Heart left ventricle (tissue), 16 donors: ENCODE data around the gene DTX3L. TPM values are rescaled to one million over a fixed set of nuclear protein-coding genes. Genes with fewer than 3 reads are reported as not detected.

ENCODE experiments used
- ATAC-seq, 4 donors: fragments of 200-7000 bp; cut with Tn5 transposase; one replicate each; pipeline ENCODE4 v1.9.1; 2020 to 2022; ENCODE audit warnings: moderate library complexity in 4 of 4, mild to moderate bottlenecking in 3 of 4, moderate number of reproducible peaks in 1 of 4
- DNase-seq, 5 donors: peaks; one replicate each; pipeline ENCODE4 v3.0.0-alpha.2; 2020
- H3K27ac ChIP-seq, 12 donors: fragments of 200-600 bp; sonication (generic) in 4 of 12; one replicate each; pipeline versions ENCODE4 v1.5.0 to v1.8.0; 2016 to 2022; ENCODE audit warnings: mild to moderate bottlenecking in 2 of 12
- H3K27me3 ChIP-seq, 9 donors: fragments of 200-600 bp; sonication (generic) in 2 of 9; one replicate each; pipeline versions ENCODE4 v1.5.1 to v1.8.0; 2016 to 2022; ENCODE audit warnings: mild to moderate bottlenecking in 3 of 9
- H3K36me3 ChIP-seq, 9 donors: fragments of 200-600 bp; sonication (generic) in 2 of 9; one replicate each; pipeline versions ENCODE4 v1.5.0 to v1.8.0; 2018 to 2022; ENCODE audit warnings: mild to moderate bottlenecking in 2 of 9
- H3K4me1 ChIP-seq, 12 donors: fragments of 200-600 bp; sonication (generic) in 4 of 12; one replicate each; pipeline versions ENCODE4 v1.5.0 to v1.8.0; 2016 to 2022; ENCODE audit warnings: mild to moderate bottlenecking in 3 of 12
- H3K4me3 ChIP-seq, 12 donors: fragments of 200-600 bp; sonication (generic) in 4 of 12; one replicate each; pipeline versions ENCODE4 v1.5.0 to v1.8.0; 2017 to 2022; ENCODE audit warnings: mild to moderate bottlenecking in 9 of 12, moderate library complexity in 4 of 12
- H3K9me3 ChIP-seq, 12 donors: fragments of 200-600 bp; sonication (generic) in 4 of 12; one replicate each; pipeline versions ENCODE4 v1.5.0 to v1.8.0; 2016 to 2022; ENCODE audit warnings: mild to moderate bottlenecking in 1 of 12
- POLR2A ChIP-seq, 2 donors: fragments of 450-650 bp; IDR thresholded peaks; one replicate each; pipeline ENCODE4 v1.6.1; 2017; ENCODE audit warnings: antibody characterized with exemption in 2 of 2, mild to moderate bottlenecking in 2 of 2, moderate library complexity in 2 of 2
- WGBS, 4 donors: extraction: QIAGEN DNeasy Blood & Tissue Kit in 2 of 4; methylation state at CpG; one replicate each; pipeline versions ENCODE4 v1.1.5 to v1.1.7; 2013 to 2018; 5-methylcytosine and 5-hydroxymethylcytosine counted together
- intact Hi-C, 10 donors: fragments of 100-400 bp; cut with DNase I; formaldehyde crosslinking; loops; one replicate each; pipeline versions ENCODE4 v1.11.1 to v1.14.2; 2022
- polyA plus RNA-seq, 2 donors: library from polyadenylated mRNA; stranded (reverse); fragments of 200-250 nt; gene quantifications; one replicate each; pipeline ENCODE4 v1.2.3, GENCODE V29; 2013
- total RNA-seq, 9 donors: library from RNA; depleted of rRNA in 2 of 9; stranded (reverse); fragments of >200 nt in 2 of 9; fragmentation: NEBNext Ultra II Directional in 3 of 9; extraction: Animal tissue kit (Norgen Biotek cat#: 25700) in 3 of 9; gene quantifications; one replicate each; pipeline versions ENCODE4 v1.1.0 to v1.2.4, GENCODE V29; 2016 to 2023
- TF ChIP-seq, protein P1 (sequence below), 12 donors: fragments of 200-600 bp; sonication (generic) in 4 of 12; IDR thresholded peaks; one replicate each; pipeline versions ENCODE4 v1.5.0 to v1.8.0; 2018 to 2022; ENCODE audit warnings: antibody characterized with exemption in 12 of 12, mild to moderate bottlenecking in 5 of 12
- donor health status: ischemic (EF 13 %, LVEDD 7.1; RV severe dilation, severe dysfunction).
- donor health status: healthy with polysubstance abuse.
- donor health status: DM: no; HTN: yes; CAD: no.
- donor health status: DM: no; HTN: no; CAD: no.
- donor health status: ischemic (EF 25% LVEDD 6.9; RV normal size, moderate dysfunction).
- donor health status: ischemic (EF 25% LVEDD 5.7; RV mildly dilated, moderate dysfunction).
- donor health status: healthy.
- donor health status: DM: yes; HTN: yes; CAD: no.
- donor health status: ischemic (EF 35%, LVEDD 5.7; RV mildly dilated, moderate dysfunction).
- donor health status: nonischemic (EF 11% LVEDD 7.7; RV severe dilation, severe dysfunction).
- donor health status: DM: yes; HTN: yes; CAD: no.
- donor health status: PGD.
- donor health status: ischemic (EF 29% LVEDD 5.4; RV normal size, mild dysfunction).
- donor health status: nonischemic (EF 23%, LVEDD 6.1; RV moderate dilation, normal function).

The DTX3L gene
- total and polyA plus RNA-seq, 11 donors: 4.8 to 78.2 (median 12.9) TPM

DNA sequence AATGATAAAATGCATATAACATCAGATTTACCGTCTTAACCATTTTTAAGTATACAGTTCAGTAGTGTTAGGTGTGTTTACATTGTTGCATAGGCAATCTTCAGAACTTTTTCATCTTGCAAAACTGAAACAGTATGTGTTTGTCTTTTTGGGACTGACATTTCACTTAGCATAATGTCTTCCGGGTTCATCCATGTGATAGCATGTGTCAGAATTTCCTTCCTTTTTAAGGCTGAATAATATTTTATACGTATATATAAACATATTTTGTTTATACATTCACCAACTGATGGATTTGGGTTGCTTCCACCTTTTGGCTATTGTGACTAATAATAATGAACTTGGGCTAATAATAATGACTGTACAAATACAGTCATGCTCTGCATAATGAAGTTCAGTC is 16.3 kb downstream of the DTX3L start:
- 49 to 87% (median 77%) methylated on average over 3 of the region's 3 CpGs for WGBS, 4 donors
- peaks cover 0 to 25% (median 2%) of the 10 kb centered on the region in 12 donors for H3K4me1 ChIP-seq
- peaks cover 0 to 2% (median 0%) of the 10 kb centered on the region in 9 donors for H3K36me3 ChIP-seq
- intact Hi-C loops: no loop called here
- no peak overlapping the region for H3K4me3 ChIP-seq
- H3K27ac ChIP-seq: no peak overlapping the region
- H3K27me3 ChIP-seq: no peaks in the 10 kb centered on the region
- peaks cover 0 to 34% (median 17%) of the 10 kb centered on the region in 12 donors for H3K9me3 ChIP-seq
- ATAC-seq (no peak), DNase-seq (no peak)
- TF ChIP-seq POLR2A (IDR thresholded peaks at IDR 0.05): no peak

- ATAC-seq (no peak), DNase-seq (no peak)
- no peak overlapping the region for H3K4me3 ChIP-seq
- intact Hi-C loops: no loop called here
- H3K9me3 ChIP-seq: peaks cover 0 to 34% (median 17%) of the 10 kb centered on the region in 12 donors
- H3K36me3 ChIP-seq: no peaks in the 10 kb centered on the region
- WGBS, 4 donors: 96 to 99% (median 98%) methylated on average over 2 of the region's 2 CpGs
- TF ChIP-seq, protein P1, sequence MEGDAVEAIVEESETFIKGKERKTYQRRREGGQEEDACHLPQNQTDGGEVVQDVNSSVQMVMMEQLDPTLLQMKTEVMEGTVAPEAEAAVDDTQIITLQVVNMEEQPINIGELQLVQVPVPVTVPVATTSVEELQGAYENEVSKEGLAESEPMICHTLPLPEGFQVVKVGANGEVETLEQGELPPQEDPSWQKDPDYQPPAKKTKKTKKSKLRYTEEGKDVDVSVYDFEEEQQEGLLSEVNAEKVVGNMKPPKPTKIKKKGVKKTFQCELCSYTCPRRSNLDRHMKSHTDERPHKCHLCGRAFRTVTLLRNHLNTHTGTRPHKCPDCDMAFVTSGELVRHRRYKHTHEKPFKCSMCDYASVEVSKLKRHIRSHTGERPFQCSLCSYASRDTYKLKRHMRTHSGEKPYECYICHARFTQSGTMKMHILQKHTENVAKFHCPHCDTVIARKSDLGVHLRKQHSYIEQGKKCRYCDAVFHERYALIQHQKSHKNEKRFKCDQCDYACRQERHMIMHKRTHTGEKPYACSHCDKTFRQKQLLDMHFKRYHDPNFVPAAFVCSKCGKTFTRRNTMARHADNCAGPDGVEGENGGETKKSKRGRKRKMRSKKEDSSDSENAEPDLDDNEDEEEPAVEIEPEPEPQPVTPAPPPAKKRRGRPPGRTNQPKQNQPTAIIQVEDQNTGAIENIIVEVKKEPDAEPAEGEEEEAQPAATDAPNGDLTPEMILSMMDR (IDR thresholded peaks at IDR 0.05): no peak
- TF ChIP-seq POLR2A (IDR thresholded peaks at IDR 0.05): no peak
- H3K27me3 ChIP-seq: no peaks in the 10 kb centered on the region
- peaks cover 0 to 22% (median 2%) of the 10 kb centered on the region in 12 donors for H3K4me1 ChIP-seq
- no peak overlapping the region for H3K27ac ChIP-seq
These were observed 17.5 kb downstream of the DTX3L start for GRCh38 chr3:122581622-122582021.

GRCh38 chr3:122582390-122582789 is 18.3 kb downstream of the DTX3L start:
- DNase-seq (no peak), ATAC-seq (no peak)
- WGBS, 4 donors: 91 to 100% (median 93%) methylated on average over 1 of the region's 1 CpG
- no peak overlapping the region for H3K4me3 ChIP-seq
- intact Hi-C loops: no loop called here
- no peak for TF ChIP-seq POLR2A (IDR thresholded peaks at IDR 0.05)
- H3K4me1 ChIP-seq: peaks cover 0 to 14% (median 2%) of the 10 kb centered on the region in 12 donors
- H3K27ac ChIP-seq: no peak overlapping the region
- H3K27me3 ChIP-seq: no peaks in the 10 kb centered on the region
- peaks cover 0 to 34% (median 17%) of the 10 kb centered on the region in 12 donors for H3K9me3 ChIP-seq
- no peaks in the 10 kb centered on the region for H3K36me3 ChIP-seq

DNA sequence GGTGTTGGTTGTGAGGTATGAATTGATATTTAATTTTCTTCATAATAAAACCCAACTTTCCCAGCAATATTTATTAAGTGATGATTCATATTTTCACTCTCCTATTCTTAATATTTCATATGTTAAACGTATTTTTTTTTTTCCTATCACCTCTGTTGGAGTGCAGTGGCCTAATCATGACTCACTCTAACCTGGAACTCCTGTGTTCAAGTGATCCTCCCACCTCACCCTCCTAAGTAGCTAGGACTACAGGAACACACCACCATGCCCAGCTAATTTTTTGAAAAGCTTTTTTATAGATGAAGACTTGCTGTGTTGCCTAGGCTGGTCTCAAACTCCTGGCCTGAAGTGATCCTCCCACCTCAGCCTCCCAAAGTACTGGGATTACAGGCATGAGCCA is 22.0 kb downstream of the DTX3L start:
- ATAC-seq (no peak), DNase-seq (no peak)
- H3K36me3 ChIP-seq: no peaks in the 10 kb centered on the region
- no peak for TF ChIP-seq POLR2A (IDR thresholded peaks at IDR 0.05)
- TF ChIP-seq, protein P1 (IDR thresholded peaks at IDR 0.05): no peak
- H3K27ac ChIP-seq: no peak overlapping the region
- no peak overlapping the region for H3K4me3 ChIP-seq
- H3K9me3 ChIP-seq: peaks cover 0 to 29% (median 16%) of the 10 kb centered on the region in 12 donors
- H3K27me3 ChIP-seq: no peaks in the 10 kb centered on the region
- H3K4me1 ChIP-seq: no peaks in the 10 kb centered on the region
- intact Hi-C loops: no loop called here
- 39 to 67% (median 41%) methylated on average over 1 of the region's 1 CpG for WGBS, 4 donors

DNA sequence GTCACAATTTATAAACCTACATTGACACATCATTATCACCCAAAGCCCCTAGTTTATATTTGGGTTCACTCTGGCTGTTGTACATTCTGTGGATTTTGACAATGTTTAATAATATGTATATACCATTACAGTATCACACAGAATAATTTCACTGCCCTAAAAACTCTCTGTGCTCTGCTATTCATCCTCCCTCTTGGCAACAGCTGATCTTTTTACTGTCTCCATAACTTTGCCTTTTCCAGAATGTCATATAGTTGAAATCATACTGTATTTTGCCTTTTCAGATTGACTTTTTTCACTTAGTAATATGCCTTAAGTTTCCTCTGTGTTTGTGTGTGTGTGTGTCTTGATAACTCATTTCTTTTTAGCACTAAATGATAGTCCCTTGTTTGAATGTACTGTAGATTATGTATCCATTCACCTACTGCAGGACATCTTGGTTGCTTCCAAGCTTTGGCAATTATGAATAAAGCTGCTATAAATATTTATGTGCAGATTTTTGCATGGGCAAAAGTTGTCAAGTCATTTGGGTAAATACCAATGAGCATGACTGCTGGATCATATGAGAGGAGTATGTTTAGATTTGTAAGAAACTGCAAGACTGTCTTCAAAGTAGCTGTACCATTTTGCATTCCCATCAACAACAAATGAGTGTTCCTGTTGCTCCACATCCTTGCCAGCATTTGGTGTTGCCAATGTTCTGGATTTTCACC is 22.8 kb downstream of the DTX3L start:
- Histone ChIP-seq H3K36me3 (no peaks in the 10 kb centered on the region), H3K4me1 (no peaks in the 10 kb centered on the region), H3K4me3 (no peak overlapping the region), H3K27ac (no peak overlapping the region), H3K27me3 (no peaks in the 10 kb centered on the region), H3K9me3 (peaks cover 0 to 20% (median 10%) of the 10 kb centered on the region in 12 donors)
- intact Hi-C loops: no loop called here
- ATAC-seq (no peak), DNase-seq (no peak)
- TF ChIP-seq, protein P1 (IDR thresholded peaks at IDR 0.05): no peak
- no peak for TF ChIP-seq POLR2A (IDR thresholded peaks at IDR 0.05)
